Thyroid gland (tissue), 4 donors: Measurements from ENCODE around the gene CRELD1. TPM values are rescaled to one million over a fixed set of nuclear protein-coding genes. Genes with fewer than 3 reads are reported as not detected.
A peak's percentile ranks its signal among the peaks of the same experiment; 100 is the strongest.

Source experiments
- DNase-seq, 2 donors: peaks; one replicate each; pipeline ENCODE4 v3.0.0-alpha.2; 2019
- H3K27ac ChIP-seq, 3 donors: fragments of 200-600 bp; sonication (generic); 1 replicate in 2 of 3; 2 replicates in 1 of 3; pipeline ENCODE4 v1.5.1; 2016 to 2019; ENCODE audit warnings: mild to moderate bottlenecking in 1 of 3, moderate library complexity in 1 of 3
- H3K27me3 ChIP-seq: fragments of 200-600 bp; sonication (generic); one replicate; pipeline ENCODE4 v1.5.1; 2019
- H3K36me3 ChIP-seq, 2 donors: fragments of 200-600 bp; sonication (generic); one replicate each; pipeline ENCODE4 v1.5.1; 2016 to 2019
- H3K4me1 ChIP-seq, 2 donors: fragments of 200-600 bp; sonication (generic); one replicate each; pipeline ENCODE4 v1.5.1; 2017 to 2019
- H3K4me3 ChIP-seq, 3 donors: fragments of 200-600 bp; sonication (generic); replicated peaks in 1 of 3; 1 replicate in 2 of 3; 2 replicates in 1 of 3; pipeline ENCODE4 v1.5.1; 2016; ENCODE audit warnings: mild to moderate bottlenecking in 1 of 3
- H3K9me3 ChIP-seq: fragments of 200-600 bp; sonication (generic); one replicate; pipeline ENCODE4 v1.5.1; 2017
- POLR2A ChIP-seq, 2 donors: fragments of 450-650 bp; IDR thresholded peaks; one replicate each; pipeline ENCODE4 v1.6.1; 2017; ENCODE audit warnings: antibody characterized with exemption in 2 of 2, mild to moderate bottlenecking in 2 of 2, moderate library complexity in 1 of 2
- WGBS, 2 donors: methylation state at CpG; one replicate each; pipeline ENCODE4 v1.1.5; 2017; 5-methylcytosine and 5-hydroxymethylcytosine counted together
- intact Hi-C: fragments of 100-400 bp; cut with DNase I; formaldehyde crosslinking; loops from one replicate; pipeline ENCODE4 v1.15.1; 2023
- total RNA-seq, 4 donors: library from RNA; depleted of rRNA; stranded (reverse); fragments of >200 nt; gene quantifications; one replicate each; pipeline ENCODE4 v1.2.3, GENCODE V29; 2016
- TF ChIP-seq, protein P1 (sequence below), 6 experiments: fragments of 200-600 bp in 3 of 6; fragments of 450-650 bp in 3 of 6; sonication (generic) in 3 of 6; IDR thresholded peaks; one replicate each; pipeline ENCODE4 v1.5.1; 2016 to 2019; ENCODE audit warnings: antibody characterized with exemption in 6 of 6, mild to moderate bottlenecking in 2 of 6, inconsistent platforms in 1 of 6, moderate library complexity in 1 of 6

Gene CRELD1
- total RNA-seq, 4 donors from 2014 or later = 57.3 to 192 (median 96.7) TPM

GRCh38 chr3:9976721-9977709 is 43.4 kb downstream of the CRELD1 start:
- WGBS, 2 donors = 44 to 70% methylated on average over 7 of the region's 7 CpGs
- no peaks in the 10 kb centered on the region for H3K9me3 ChIP-seq
- no peak overlapping the region for H3K4me3 ChIP-seq
- peaks cover 10 to 28% of the 10 kb centered on the region in 2 donors for H3K36me3 ChIP-seq
- intact Hi-C loops = no loop called here
- peak overlapping the region; percentile 54 to 80 (median 73) for H3K27ac ChIP-seq
- peaks cover 6 to 22% of the 10 kb centered on the region in 2 donors for H3K4me1 ChIP-seq
- peak in 1 of 2 donors; percentile 8 for TF ChIP-seq POLR2A (IDR thresholded peaks at IDR 0.05)
- TF ChIP-seq, protein P1, sequence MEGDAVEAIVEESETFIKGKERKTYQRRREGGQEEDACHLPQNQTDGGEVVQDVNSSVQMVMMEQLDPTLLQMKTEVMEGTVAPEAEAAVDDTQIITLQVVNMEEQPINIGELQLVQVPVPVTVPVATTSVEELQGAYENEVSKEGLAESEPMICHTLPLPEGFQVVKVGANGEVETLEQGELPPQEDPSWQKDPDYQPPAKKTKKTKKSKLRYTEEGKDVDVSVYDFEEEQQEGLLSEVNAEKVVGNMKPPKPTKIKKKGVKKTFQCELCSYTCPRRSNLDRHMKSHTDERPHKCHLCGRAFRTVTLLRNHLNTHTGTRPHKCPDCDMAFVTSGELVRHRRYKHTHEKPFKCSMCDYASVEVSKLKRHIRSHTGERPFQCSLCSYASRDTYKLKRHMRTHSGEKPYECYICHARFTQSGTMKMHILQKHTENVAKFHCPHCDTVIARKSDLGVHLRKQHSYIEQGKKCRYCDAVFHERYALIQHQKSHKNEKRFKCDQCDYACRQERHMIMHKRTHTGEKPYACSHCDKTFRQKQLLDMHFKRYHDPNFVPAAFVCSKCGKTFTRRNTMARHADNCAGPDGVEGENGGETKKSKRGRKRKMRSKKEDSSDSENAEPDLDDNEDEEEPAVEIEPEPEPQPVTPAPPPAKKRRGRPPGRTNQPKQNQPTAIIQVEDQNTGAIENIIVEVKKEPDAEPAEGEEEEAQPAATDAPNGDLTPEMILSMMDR (IDR thresholded peaks at IDR 0.05) = no peak
- H3K27me3 ChIP-seq = no peaks in the 10 kb centered on the region
- peak; percentile 68 to 84 for DNase-seq

GRCh38 chr3:9978710-9979305 is 45.2 kb downstream of the CRELD1 start:
- no peaks in the 10 kb centered on the region for H3K27me3 ChIP-seq
- H3K4me1 ChIP-seq = peaks cover 10 to 32% of the 10 kb centered on the region in 2 donors
- no peak for DNase-seq
- no peak for TF ChIP-seq POLR2A (IDR thresholded peaks at IDR 0.05)
- TF ChIP-seq, protein P1 (IDR thresholded peaks at IDR 0.05) = no peak
- 88 to 89% methylated on average over 8 of the region's 8 CpGs for WGBS, 2 donors
- peaks cover 0 to 10% of the 10 kb centered on the region in 2 donors for H3K36me3 ChIP-seq
- intact Hi-C loops = no loop called here
- H3K4me3 ChIP-seq = no peak overlapping the region
- no peaks in the 10 kb centered on the region for H3K9me3 ChIP-seq
- H3K27ac ChIP-seq = peak overlapping the region in 1 of 3 donors; percentile 18

GRCh38 chr3:9980251-9980650 is 46.6 kb downstream of the CRELD1 start:
- TF ChIP-seq POLR2A (IDR thresholded peaks at IDR 0.05) = no peak
- TF ChIP-seq, protein P1 (IDR thresholded peaks at IDR 0.05) = no peak

GRCh38 chr3:9986230-9986725 is 52.6 kb downstream of the CRELD1 start:
- DNase-seq = no peak
- intact Hi-C loops = no loop called here
- WGBS, 2 donors = 0 to 2% methylated on average over 7 to 17 of the region's 17 CpGs

More at GRCh38 chr3:9980251-9980650, 46.6 kb downstream of the CRELD1 start:
- Histone ChIP-seq H3K4me1 (peaks cover 13 to 36% of the 10 kb centered on the region in 2 donors), H3K36me3 (peaks cover 0 to under 1% of the 10 kb centered on the region in 2 donors), H3K27me3 (no peaks in the 10 kb centered on the region), H3K9me3 (no peaks in the 10 kb centered on the region), H3K4me3 (no peak overlapping the region), H3K27ac (no peak overlapping the region)
- WGBS, 2 donors = 94 to 100% methylated on average over 2 of the region's 2 CpGs
- intact Hi-C loops = no loop called here
- DNase-seq = no peak

DNA sequence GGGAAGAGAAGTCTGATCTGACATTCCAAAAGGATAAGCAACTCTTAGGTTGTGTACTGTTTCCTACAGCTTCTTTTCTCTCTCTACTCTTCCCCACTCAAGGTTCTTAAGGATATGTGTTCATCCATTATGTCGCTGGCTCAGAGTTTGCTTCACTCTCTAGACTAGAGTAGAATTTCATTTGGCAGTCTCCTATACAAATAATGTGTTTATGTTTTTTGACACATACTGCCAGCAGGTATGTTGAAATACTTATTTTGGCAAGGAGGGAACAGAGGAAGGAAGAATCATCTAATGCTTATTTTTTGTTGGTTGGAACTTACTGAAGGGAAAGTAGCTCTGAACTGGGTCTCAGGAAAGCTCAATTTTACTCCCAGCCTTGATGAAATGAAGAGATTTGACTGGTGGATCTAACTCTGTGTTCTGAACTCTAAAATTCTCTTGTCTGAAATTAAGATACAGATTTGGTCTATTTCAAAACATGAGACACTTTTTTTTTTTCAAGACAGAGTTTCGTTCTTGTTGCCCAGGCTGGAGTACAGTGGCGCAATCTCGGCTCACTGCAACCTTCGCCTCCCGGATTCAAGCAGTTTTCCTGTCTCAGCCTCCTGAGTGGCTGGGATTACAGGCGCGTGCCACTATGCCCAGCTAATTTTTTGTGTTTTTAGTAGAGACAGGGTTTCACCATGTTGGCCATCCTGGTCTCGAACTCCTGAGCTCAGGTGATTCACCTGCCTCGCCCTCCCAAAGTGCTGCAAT is 60.6 kb downstream of the CRELD1 start:
- Histone ChIP-seq H3K4me3 (no peak overlapping the region), H3K36me3 (no peaks in the 10 kb centered on the region), H3K27ac (no peak overlapping the region), H3K9me3 (no peaks in the 10 kb centered on the region), H3K27me3 (no peaks in the 10 kb centered on the region), H3K4me1 (no peaks in the 10 kb centered on the region)
- TF ChIP-seq POLR2A (IDR thresholded peaks at IDR 0.05) = no peak
- TF ChIP-seq, protein P1 (IDR thresholded peaks at IDR 0.05) = no peak
- intact Hi-C loops = no loop called here
- whole genome bisulfite sequencing, 2 donors = 93 to 98% methylated on average over 10 of the region's 10 CpGs
- no peak for DNase-seq

More at GRCh38 chr3:9986230-9986725, 52.6 kb downstream of the CRELD1 start:
- Histone ChIP-seq H3K27me3 (no peaks in the 10 kb centered on the region), H3K4me3 (peak overlapping the region; percentile 21 to 76 (median 37)), H3K36me3 (no peaks in the 10 kb centered on the region), H3K27ac (peak overlapping the region; percentile 5 to 50 (median 25)), H3K9me3 (no peaks in the 10 kb centered on the region), H3K4me1 (peaks cover 21 to 29% of the 10 kb centered on the region in 2 donors)
- TF ChIP-seq POLR2A (IDR thresholded peaks at IDR 0.05) = no peak
